Upper lobe of right lung (tissue), 1 donor: Measurements from ENCODE around the gene KLHDC10. TPM values are rescaled to one million over a fixed set of nuclear protein-coding genes. Genes with fewer than 3 reads are reported as not detected.
"Not testable (repeated sequence)": the region's sequence is repeated elsewhere in the genome, so short reads cannot be mapped to it uniquely, and the experiment has no call there.

Experiments
- ATAC-seq: fragments of 200-7000 bp; cut with Tn5 transposase; one replicate; pipeline ENCODE4 v1.9.1; 2020; ENCODE audit warnings: mild to moderate bottlenecking, moderate library complexity
- DNase-seq: peaks from one replicate; pipeline ENCODE4 v3.0.0-alpha.2; 2020
- H3K27ac ChIP-seq: fragments of 200-600 bp; one replicate; pipeline ENCODE4 v1.8.0; 2022
- H3K27me3 ChIP-seq: fragments of 200-600 bp; one replicate; pipeline ENCODE4 v1.8.0; 2022; ENCODE audit warnings: mild to moderate bottlenecking
- H3K36me3 ChIP-seq: fragments of 200-600 bp; one replicate; pipeline ENCODE4 v1.8.0; 2022
- H3K4me1 ChIP-seq: fragments of 200-600 bp; one replicate; pipeline ENCODE4 v1.8.0; 2022
- H3K4me3 ChIP-seq: fragments of 200-600 bp; one replicate; pipeline ENCODE4 v1.8.0; 2022; ENCODE audit warnings: mild to moderate bottlenecking
- H3K9me3 ChIP-seq: fragments of 200-600 bp; one replicate; pipeline ENCODE4 v1.8.0; 2022
- intact Hi-C: fragments of 100-400 bp; cut with DNase I; formaldehyde crosslinking; loops from one replicate; pipeline ENCODE4 v1.11.0; 2022
- total RNA-seq: library from RNA; stranded (reverse); fragmentation: NEBNext Ultra II Directional; extraction: Animal tissue kit (Norgen Biotek cat#: 25700); gene quantifications from one replicate; pipeline ENCODE4 v1.2.1, GENCODE V29; 2021
- TF ChIP-seq, protein P1 (sequence below): fragments of 200-600 bp; IDR thresholded peaks from one replicate; pipeline ENCODE4 v1.8.0; 2022; ENCODE audit warnings: antibody characterized with exemption
- donor health status: DM: no; HTN: yes; CAD: no; lungs with severe emphysema.

KLHDC10 gene
- total RNA-seq, 1 donor from 2014 or later, result 32.0 TPM

DNA sequence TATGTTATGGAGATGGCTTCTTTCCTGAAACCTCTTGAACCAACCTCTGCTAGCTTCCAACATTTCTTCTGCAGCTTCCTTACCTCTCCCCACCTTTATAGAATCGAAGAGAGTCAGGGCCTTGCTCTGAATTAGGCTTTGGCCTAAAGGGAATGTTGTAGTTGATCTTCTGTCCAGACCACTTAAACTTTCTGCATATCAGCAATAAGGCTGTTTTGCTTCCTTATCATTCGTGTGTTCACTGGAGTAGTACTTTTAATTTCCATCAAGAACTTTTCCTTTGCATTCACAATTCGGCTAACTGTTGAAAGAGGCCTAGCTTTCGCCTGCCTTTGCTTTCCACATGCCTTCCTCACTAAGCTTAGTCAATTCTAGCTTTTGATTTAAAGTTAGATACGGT is 48.0 kb downstream of the KLHDC10 start:
- TF ChIP-seq, protein P1, sequence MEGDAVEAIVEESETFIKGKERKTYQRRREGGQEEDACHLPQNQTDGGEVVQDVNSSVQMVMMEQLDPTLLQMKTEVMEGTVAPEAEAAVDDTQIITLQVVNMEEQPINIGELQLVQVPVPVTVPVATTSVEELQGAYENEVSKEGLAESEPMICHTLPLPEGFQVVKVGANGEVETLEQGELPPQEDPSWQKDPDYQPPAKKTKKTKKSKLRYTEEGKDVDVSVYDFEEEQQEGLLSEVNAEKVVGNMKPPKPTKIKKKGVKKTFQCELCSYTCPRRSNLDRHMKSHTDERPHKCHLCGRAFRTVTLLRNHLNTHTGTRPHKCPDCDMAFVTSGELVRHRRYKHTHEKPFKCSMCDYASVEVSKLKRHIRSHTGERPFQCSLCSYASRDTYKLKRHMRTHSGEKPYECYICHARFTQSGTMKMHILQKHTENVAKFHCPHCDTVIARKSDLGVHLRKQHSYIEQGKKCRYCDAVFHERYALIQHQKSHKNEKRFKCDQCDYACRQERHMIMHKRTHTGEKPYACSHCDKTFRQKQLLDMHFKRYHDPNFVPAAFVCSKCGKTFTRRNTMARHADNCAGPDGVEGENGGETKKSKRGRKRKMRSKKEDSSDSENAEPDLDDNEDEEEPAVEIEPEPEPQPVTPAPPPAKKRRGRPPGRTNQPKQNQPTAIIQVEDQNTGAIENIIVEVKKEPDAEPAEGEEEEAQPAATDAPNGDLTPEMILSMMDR, result no peak
- H3K36me3 ChIP-seq, result peaks cover 43% of the 10 kb centered on the region

DNA sequence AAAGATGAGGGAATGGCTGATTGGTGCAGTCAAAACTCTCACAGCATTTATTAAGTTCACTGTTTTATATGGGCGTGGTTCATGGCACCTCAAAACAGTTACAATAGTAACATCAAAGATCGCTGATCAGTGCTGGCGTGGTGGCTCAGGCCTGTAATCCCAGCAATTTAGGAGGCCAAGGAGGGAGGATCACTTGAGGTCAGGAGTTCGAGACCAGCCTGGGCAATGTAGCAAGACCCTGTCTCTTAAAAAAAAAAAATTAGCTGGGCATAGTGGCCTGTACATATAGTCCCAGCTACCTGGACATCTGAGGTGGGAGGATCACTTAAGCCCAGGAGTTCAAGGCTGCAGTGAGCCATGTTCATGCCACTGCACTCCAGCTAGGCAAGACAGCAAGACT is 48.5 kb downstream of the KLHDC10 start:
- Histone ChIP-seq H3K4me1 (no peaks in the 10 kb centered on the region), H3K4me3 (no peak overlapping the region), H3K9me3 (no peaks in the 10 kb centered on the region), H3K27me3 (no peaks in the 10 kb centered on the region), H3K36me3 (peaks cover 48% of the 10 kb centered on the region), H3K27ac (no peak overlapping the region)
- ATAC-seq, result no peak
- DNase-seq, result no peak
- intact Hi-C loops, result no loop called here
- TF ChIP-seq, protein P1, result no peak

More for the DNA sequence above, 48.0 kb downstream of the KLHDC10 start:
- intact Hi-C loops, result no loop called here
- Histone ChIP-seq H3K4me1 (no peaks in the 10 kb centered on the region), H3K4me3 (no peak overlapping the region), H3K27me3 (no peaks in the 10 kb centered on the region), H3K9me3 (no peaks in the 10 kb centered on the region), H3K27ac (no peak overlapping the region)
- no peak for ATAC-seq
- DNase-seq, result no peak

DNA sequence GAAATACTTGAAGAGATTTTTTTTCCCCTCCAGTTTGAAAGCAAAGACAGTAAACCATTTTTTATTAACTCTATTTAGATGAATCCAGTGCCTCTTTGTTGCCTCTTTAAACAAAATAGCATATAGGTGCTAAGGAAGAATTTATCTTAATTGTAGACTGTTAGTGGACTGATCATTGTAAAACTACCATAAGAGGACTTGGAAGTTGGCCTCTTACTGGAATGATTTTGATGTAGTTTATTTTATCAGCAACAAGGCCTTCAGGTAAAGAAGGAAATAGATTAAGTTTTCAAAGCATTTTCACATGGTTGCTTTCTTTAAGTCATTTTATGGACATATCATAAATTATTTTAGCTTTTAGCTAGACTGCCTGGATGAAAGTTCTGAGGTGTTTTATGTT is 53.2 kb downstream of the KLHDC10 start:
- intact Hi-C loops, result no loop called here
- H3K36me3 ChIP-seq, result peaks cover 78% of the 10 kb centered on the region

DNA sequence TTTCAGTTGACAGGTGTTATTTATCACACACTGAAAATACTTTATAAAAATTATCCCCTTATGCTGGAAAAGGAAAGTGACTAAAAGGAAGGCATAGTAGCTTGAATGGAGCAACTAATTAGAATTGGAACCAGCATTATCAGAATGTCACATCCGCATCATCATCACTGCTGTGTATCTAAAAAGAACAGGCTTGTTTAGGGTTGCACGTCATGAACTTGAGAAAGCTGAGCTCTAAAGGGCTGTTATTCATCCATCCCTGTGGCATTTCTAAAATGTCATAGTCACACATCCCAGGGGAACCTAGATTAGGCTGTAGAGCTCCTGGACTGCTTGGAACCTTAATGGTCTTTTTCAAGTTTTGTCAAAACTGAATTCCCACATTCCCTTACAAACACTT is 54.4 kb downstream of the KLHDC10 start:
- peaks cover 12% of the 10 kb centered on the region for H3K4me1 ChIP-seq
- ATAC-seq (no peak), DNase-seq (no peak)
- H3K4me3 ChIP-seq, result no peak overlapping the region
- H3K27me3 ChIP-seq, result no peaks in the 10 kb centered on the region
- H3K9me3 ChIP-seq, result no peaks in the 10 kb centered on the region
- intact Hi-C loops, result no loop called here
- H3K27ac ChIP-seq, result no peak overlapping the region
- TF ChIP-seq, protein P1, result no peak
- peaks cover 83% of the 10 kb centered on the region for H3K36me3 ChIP-seq

More for the DNA sequence above, 53.2 kb downstream of the KLHDC10 start:
- no peaks in the 10 kb centered on the region for H3K9me3 ChIP-seq
- peaks cover 12% of the 10 kb centered on the region for H3K4me1 ChIP-seq
- TF ChIP-seq, protein P1, result no peak
- no peaks in the 10 kb centered on the region for H3K27me3 ChIP-seq
- no peak overlapping the region for H3K27ac ChIP-seq
- no peak for ATAC-seq
- no peak overlapping the region for H3K4me3 ChIP-seq
- DNase-seq, result no peak

DNA sequence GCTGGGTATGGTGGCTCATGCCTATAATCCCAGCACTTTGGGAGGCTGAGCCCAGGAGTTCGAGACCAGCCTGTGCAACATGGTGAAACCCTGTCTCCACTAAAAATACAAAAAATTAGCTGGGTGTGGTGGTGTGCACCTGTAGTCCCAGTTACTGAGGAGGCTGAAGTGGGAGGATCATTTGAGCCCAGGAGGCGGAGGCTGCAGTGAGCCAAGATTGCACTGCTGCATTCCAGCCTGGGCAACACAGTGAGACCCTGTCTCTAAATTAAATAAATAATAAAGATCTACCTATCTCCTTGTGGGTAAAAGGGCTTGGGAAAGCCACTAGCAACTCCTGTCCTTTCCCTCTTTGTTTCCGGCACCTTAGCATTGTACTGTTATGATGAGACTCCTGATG is 56.5 kb downstream of the KLHDC10 start:
- H3K27ac ChIP-seq, H3K4me3 ChIP-seq, ATAC-seq, H3K9me3 ChIP-seq, intact Hi-C loops, DNase-seq, H3K27me3 ChIP-seq: not testable (repeated sequence)
- H3K4me1 ChIP-seq, result peaks cover 12% of the 10 kb centered on the region
- peaks cover 83% of the 10 kb centered on the region for H3K36me3 ChIP-seq

GRCh38 chr7:130127404-130127803 is 57.1 kb downstream of the KLHDC10 start:
- peaks cover 83% of the 10 kb centered on the region for H3K36me3 ChIP-seq
- peaks cover 12% of the 10 kb centered on the region for H3K4me1 ChIP-seq
- no peak for ATAC-seq
- intact Hi-C loops, result no loop called here
- H3K27ac ChIP-seq, result peak overlapping the region; percentile 31
- no peaks in the 10 kb centered on the region for H3K9me3 ChIP-seq
- no peak for DNase-seq
- no peaks in the 10 kb centered on the region for H3K27me3 ChIP-seq
- TF ChIP-seq, protein P1, result no peak
- H3K4me3 ChIP-seq, result no peak overlapping the region
